K562 (cell line): Measurements from ENCODE around the gene ICAM1. TPM values are rescaled to one million over a fixed set of nuclear protein-coding genes. Genes with fewer than 3 reads are reported as not detected.

Experiments used
- BRCA1 ChIP-seq, 2 experiments: fragments of 450-650 bp in 1 of 2; sonication (generic) in 1 of 2; formaldehyde crosslinking in 1 of 2; IDR thresholded peaks; 2 replicates each; pipeline versions ENCODE4 v1.5.0 to v1.6.1; 2017 to 2020; ENCODE audit warnings: mild to moderate bottlenecking in 1 of 2, missing genetic modification reagents in 1 of 2
- CTBP1 ChIP-seq: fragments of 450-650 bp; IDR thresholded peaks from 2 replicates; pipeline ENCODE4 v1.6.1; 2016; ENCODE audit warnings: borderline replicate concordance
- E4F1 ChIP-seq: fragments of 250-450 bp; sonication (Bioruptor Pico); IDR thresholded peaks from 2 replicates; pipeline ENCODE4 v1.5.0; 2021; ENCODE audit warnings: mild to moderate bottlenecking, borderline replicate concordance
- GABPB1 ChIP-seq: sonication (generic); formaldehyde crosslinking; IDR thresholded peaks from 2 replicates; pipeline ENCODE4 v1.8.0; 2022; ENCODE audit warnings: mild to moderate bottlenecking, missing genetic modification reagents
- HES1 ChIP-seq: fragments of 450-650 bp; IDR thresholded peaks from 2 replicates; pipeline ENCODE4 v1.6.1; 2016; ENCODE audit warnings: low read depth, mild to moderate bottlenecking, moderate library complexity
- HOXB6 ChIP-seq: fragments of 250-450 bp; sonication (Bioruptor Pico); IDR thresholded peaks from 2 replicates; pipeline ENCODE4 v1.5.1; 2022; ENCODE audit warnings: mild to moderate bottlenecking, borderline replicate concordance
- LEF1 ChIP-seq: fragments of 450-650 bp; IDR thresholded peaks from 2 replicates; pipeline ENCODE4 v1.6.1; 2016; ENCODE audit warnings: mild to moderate bottlenecking
- MLX ChIP-seq, 2 experiments: fragments of 450-650 bp in 1 of 2; sonication (generic) in 1 of 2; formaldehyde crosslinking; conservative IDR thresholded peaks; 2 replicates each; pipeline versions ENCODE4 v1.4.0 to v1.8.1; 2020 to 2022; ENCODE audit warnings: mild to moderate bottlenecking in 1 of 2, missing genetic modification reagents in 1 of 2
- PHF20 ChIP-seq: fragments of 450-650 bp; IDR thresholded peaks from 2 replicates; pipeline ENCODE4 v1.6.1; 2018; ENCODE audit not compliant: partially characterized antibody
- POLR3A ChIP-seq: IDR thresholded peaks from 2 replicates; pipeline ENCODE4 v1.6.1; 2011; ENCODE audit warnings: borderline replicate concordance, mild to moderate bottlenecking, moderate library complexity; ENCODE audit not compliant: insufficient read length, insufficient read depth; ENCODE audit errors: extremely low read depth
- SRF ChIP-seq, 2 experiments: fragments of 250-450, 450-650 bp in 1 of 2; sonication (Bioruptor Pico) in 1 of 2; sonication (generic) in 1 of 2; formaldehyde crosslinking; IDR thresholded peaks; 2 replicates each; pipeline versions ENCODE4 v1.5.0 to v1.5.1; 2020 to 2022; ENCODE audit warnings: mild to moderate bottlenecking in 1 of 2, missing genetic modification reagents in 1 of 2
- TFAM ChIP-seq: fragments of 250-450 bp; sonication (Bioruptor Pico); conservative IDR thresholded peaks from 2 replicates; pipeline ENCODE4 v1.5.0; 2021; ENCODE audit warnings: mild to moderate bottlenecking, moderate library complexity
- XRCC4 ChIP-seq: IDR thresholded peaks from one replicate; pipeline ENCODE4 v1.6.1; 2011; ENCODE audit not compliant: insufficient read depth, insufficient read length; ENCODE audit errors: extremely low read depth
- ZBTB34 ChIP-seq: fragments of 250-450 bp; sonication (Bioruptor Pico); IDR thresholded peaks from 2 replicates; pipeline ENCODE4 v1.8.0; 2021; ENCODE audit warnings: mild to moderate bottlenecking, moderate library complexity
- ZBTB43 ChIP-seq: sonication (generic); formaldehyde crosslinking; IDR thresholded peaks from 2 replicates; pipeline ENCODE4 v1.8.0; 2023; ENCODE audit warnings: mild to moderate bottlenecking, missing genetic modification reagents
- ZNF143 ChIP-seq: sonication (generic); formaldehyde crosslinking; IDR thresholded peaks from 2 replicates; pipeline ENCODE4 v1.9.0; 2022; ENCODE audit warnings: mild to moderate bottlenecking, missing genetic modification reagents
- ZNF23 ChIP-seq: fragments of 250-450 bp; sonication (Bioruptor Pico); IDR thresholded peaks from 2 replicates; pipeline ENCODE4 v1.4.0; 2020; ENCODE audit warnings: mild to moderate bottlenecking
- ZNF561 ChIP-seq: fragments of 450-650 bp; formaldehyde crosslinking; conservative IDR thresholded peaks from 2 replicates; pipeline ENCODE4 v1.4.0; 2020; ENCODE audit warnings: mild to moderate bottlenecking, moderate library complexity
- polyA plus RNA-seq, 8 experiments: library from polyadenylated mRNA; depleted of rRNA in 4 of 8; stranded (reverse) in 5 of 8; unstranded in 3 of 8; fragments of >200 nt; fragmentation: Nextera tagmentation in 2 of 8; fragmentation: Illumina TruSeq in 1 of 8; extraction: Ambion mirVana in 2 of 8; extraction: Trizol in 1 of 8; gene quantifications; 2 replicates each; pipeline versions ENCODE4 v1.2.1 to v1.2.3, GENCODE V29; 2011 to 2014; ENCODE audit warnings: inconsistent platforms in 1 of 8, missing spikeins in 1 of 8
- total RNA-seq, 7 experiments: library from RNA; depleted of rRNA in 6 of 7; stranded (reverse); fragments of >200 nt in 6 of 7; fragmentation: Illumina TruSeq in 2 of 7; extraction: Trizol in 2 of 7; gene quantifications; 2 replicates each; pipeline versions ENCODE4 v1.2.1 to v1.2.3, GENCODE V29; 2011 to 2021; ENCODE audit warnings: low replicate concordance in 1 of 7

The ICAM1 gene
- total and polyA plus RNA-seq, 9 of the 15 experiments (the other 6 are each of a cell fraction or from before 2014, with no cell fraction given), result 2.3 to 24.4 (median 13.4) TPM

GRCh38 chr19:10269333-10270179, 1.4 kb upstream of the ICAM1 start (continued):
- TF ChIP-seq XRCC4, result no peak
- TF ChIP-seq GABPB1 (CRISPR knock-in tag), result peak; percentile 55; the same call in 1 of the 2 replicates
- TF ChIP-seq MLX (CRISPR knock-in tag; conservative IDR thresholded peaks at IDR 0.05), result no peak
- TF ChIP-seq LEF1, result no peak
- 0 out of 4 replicates have a peak, but pooled peaks of 1 of the 2 experiments have one; percentile 35 for TF ChIP-seq SRF (CRISPR knock-in tag; IDR thresholded peaks at IDR 0.05)
- TF ChIP-seq HOXB6 (CRISPR knock-in tag), result no peak
- no peak for TF ChIP-seq ZBTB43 (CRISPR knock-in tag)
- no peak for TF ChIP-seq HES1
- no peak for TF ChIP-seq PHF20
- no peak; the same call in 1 of the 2 replicates for TF ChIP-seq CTBP1
- TF ChIP-seq TFAM (CRISPR knock-in tag), result no peak
- no peak for TF ChIP-seq ZNF23 (CRISPR knock-in tag)
- no peak for TF ChIP-seq BRCA1 (IDR thresholded peaks at IDR 0.05)
- TF ChIP-seq BRCA1 (CRISPR knock-in tag; IDR thresholded peaks at IDR 0.05), result no peak
- no peak for TF ChIP-seq E4F1 (CRISPR knock-in tag)
- no peak for TF ChIP-seq POLR3A
- TF ChIP-seq ZNF561 (CRISPR knock-in tag), result no peak
- no peak for TF ChIP-seq ZBTB34
- no peak for TF ChIP-seq ZNF143 (CRISPR knock-in tag)
